HEK293 (cell line): ENCODE results near the gene TMEM214.

Source experiments
- MYNN ChIP-seq: fragments of 450-650 bp; formaldehyde crosslinking; IDR thresholded peaks from 2 replicates; pipeline ENCODE4 v1.5.1; 2016; ENCODE audit warnings: missing biosample characterization, missing genetic modification characterization, borderline replicate concordance
- ZNF169 ChIP-seq: fragments of 450-650 bp; formaldehyde crosslinking; IDR thresholded peaks from 2 replicates; pipeline ENCODE4 v1.5.1; 2016; ENCODE audit warnings: missing biosample characterization, missing genetic modification characterization
- ZNF529 ChIP-seq: fragments of 450-650 bp; formaldehyde crosslinking; IDR thresholded peaks from 2 replicates; pipeline ENCODE4 v1.5.1; 2017; ENCODE audit warnings: missing genetic modification characterization, missing biosample characterization; ENCODE audit not compliant: insufficient replicate concordance
- ZNF544 ChIP-seq: fragments of 450-650 bp; formaldehyde crosslinking; IDR thresholded peaks from 2 replicates; pipeline ENCODE4 v1.5.0; 2017; ENCODE audit warnings: missing biosample characterization, missing genetic modification characterization
- TF ChIP-seq, protein P1 (sequence below): fragments of 450-650 bp; formaldehyde crosslinking; IDR thresholded peaks from 2 replicates; pipeline ENCODE4 v1.5.1; 2016; ENCODE audit warnings: missing biosample characterization, missing genetic modification characterization
- TF ChIP-seq, protein P2 (sequence below): fragments of 450-650 bp; formaldehyde crosslinking; IDR thresholded peaks from 2 replicates; pipeline ENCODE4 v1.5.1; 2016; ENCODE audit warnings: missing biosample characterization, missing genetic modification characterization

DNA sequence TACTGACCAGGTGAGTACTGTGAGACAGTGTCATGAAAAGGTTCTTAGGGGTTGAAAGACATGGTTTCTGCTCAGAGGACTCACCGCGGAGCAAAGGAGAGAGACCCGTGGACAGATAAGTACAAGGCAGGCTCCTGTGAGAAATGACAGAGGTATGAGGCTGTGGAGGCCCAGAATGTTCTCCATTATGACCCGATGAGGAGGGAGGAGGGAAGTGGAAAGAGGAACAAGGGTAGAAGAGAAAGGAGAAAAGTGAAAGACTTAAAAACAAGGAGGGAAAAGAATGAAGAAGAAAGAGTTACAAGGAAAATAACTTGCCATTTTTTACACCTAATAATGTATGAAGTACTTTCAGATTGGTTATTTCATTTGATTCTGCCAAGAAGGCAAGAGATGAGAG lies 32.5 kb upstream of the TMEM214 start:
- TF ChIP-seq, protein P1, sequence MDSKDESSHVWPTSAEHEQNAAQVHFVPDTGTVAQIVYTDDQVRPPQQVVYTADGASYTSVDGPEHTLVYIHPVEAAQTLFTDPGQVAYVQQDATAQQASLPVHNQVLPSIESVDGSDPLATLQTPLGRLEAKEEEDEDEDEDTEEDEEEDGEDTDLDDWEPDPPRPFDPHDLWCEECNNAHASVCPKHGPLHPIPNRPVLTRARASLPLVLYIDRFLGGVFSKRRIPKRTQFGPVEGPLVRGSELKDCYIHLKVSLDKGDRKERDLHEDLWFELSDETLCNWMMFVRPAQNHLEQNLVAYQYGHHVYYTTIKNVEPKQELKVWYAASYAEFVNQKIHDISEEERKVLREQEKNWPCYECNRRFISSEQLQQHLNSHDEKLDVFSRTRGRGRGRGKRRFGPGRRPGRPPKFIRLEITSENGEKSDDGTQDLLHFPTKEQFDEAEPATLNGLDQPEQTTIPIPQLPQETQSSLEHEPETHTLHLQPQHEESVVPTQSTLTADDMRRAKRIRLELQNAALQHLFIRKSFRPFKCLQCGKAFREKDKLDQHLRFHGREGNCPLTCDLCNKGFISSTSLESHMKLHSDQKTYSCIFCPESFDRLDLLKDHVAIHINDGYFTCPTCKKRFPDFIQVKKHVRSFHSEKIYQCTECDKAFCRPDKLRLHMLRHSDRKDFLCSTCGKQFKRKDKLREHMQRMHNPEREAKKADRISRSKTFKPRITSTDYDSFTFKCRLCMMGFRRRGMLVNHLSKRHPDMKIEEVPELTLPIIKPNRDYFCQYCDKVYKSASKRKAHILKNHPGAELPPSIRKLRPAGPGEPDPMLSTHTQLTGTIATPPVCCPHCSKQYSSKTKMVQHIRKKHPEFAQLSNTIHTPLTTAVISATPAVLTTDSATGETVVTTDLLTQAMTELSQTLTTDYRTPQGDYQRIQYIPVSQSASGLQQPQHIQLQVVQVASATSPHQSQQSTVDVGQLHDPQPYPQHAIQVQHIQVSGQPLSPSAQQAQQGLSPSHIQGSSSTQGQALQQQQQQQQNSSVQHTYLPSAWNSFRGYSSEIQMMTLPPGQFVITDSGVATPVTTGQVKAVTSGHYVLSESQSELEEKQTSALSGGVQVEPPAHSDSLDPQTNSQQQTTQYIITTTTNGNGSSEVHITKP (tag by site-specific recombination) = no peak
- TF ChIP-seq, protein P2, sequence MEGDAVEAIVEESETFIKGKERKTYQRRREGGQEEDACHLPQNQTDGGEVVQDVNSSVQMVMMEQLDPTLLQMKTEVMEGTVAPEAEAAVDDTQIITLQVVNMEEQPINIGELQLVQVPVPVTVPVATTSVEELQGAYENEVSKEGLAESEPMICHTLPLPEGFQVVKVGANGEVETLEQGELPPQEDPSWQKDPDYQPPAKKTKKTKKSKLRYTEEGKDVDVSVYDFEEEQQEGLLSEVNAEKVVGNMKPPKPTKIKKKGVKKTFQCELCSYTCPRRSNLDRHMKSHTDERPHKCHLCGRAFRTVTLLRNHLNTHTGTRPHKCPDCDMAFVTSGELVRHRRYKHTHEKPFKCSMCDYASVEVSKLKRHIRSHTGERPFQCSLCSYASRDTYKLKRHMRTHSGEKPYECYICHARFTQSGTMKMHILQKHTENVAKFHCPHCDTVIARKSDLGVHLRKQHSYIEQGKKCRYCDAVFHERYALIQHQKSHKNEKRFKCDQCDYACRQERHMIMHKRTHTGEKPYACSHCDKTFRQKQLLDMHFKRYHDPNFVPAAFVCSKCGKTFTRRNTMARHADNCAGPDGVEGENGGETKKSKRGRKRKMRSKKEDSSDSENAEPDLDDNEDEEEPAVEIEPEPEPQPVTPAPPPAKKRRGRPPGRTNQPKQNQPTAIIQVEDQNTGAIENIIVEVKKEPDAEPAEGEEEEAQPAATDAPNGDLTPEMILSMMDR (tag by site-specific recombination) = no peak
- no peak for TF ChIP-seq MYNN (tag by site-specific recombination)
- TF ChIP-seq ZNF169 (tag by site-specific recombination) = no peak
- TF ChIP-seq ZNF544 = no peak
- no peak for TF ChIP-seq ZNF529
